IPS DF 19.7 (cell line): ENCODE results near the gene TCF4.

Experiments used
- DNase-seq: peaks from one replicate; pipeline ENCODE4 v3.0.0-alpha.2; 2013; ENCODE audit warnings: low read depth, low spot score

Gene TCF4

DNA sequence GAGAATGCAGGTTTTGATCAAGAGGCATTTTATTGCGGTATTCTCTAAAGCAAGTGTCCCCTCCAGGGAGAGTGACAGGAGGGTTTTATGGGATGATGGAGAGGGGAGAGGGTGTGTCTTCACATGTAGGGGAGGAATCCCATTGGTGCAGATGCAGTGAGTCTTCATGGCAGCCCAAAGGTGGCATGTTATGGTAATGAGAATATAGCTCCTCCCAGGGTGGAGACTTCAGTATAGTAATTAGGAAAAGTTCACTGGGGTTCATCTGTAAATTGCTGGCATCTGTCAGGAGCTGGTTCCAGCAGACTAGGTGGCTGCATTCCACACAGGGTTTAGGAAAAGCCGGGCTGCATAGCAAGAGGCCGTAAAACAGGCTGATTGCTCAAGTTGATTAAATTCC is 398.0 kb downstream of the TCF4 start:
- DNase-seq: peak; percentile 61

GRCh38 chr18:55186588-55186987 is 401.4 kb downstream of the TCF4 start:
- no peak for DNase-seq

DNA sequence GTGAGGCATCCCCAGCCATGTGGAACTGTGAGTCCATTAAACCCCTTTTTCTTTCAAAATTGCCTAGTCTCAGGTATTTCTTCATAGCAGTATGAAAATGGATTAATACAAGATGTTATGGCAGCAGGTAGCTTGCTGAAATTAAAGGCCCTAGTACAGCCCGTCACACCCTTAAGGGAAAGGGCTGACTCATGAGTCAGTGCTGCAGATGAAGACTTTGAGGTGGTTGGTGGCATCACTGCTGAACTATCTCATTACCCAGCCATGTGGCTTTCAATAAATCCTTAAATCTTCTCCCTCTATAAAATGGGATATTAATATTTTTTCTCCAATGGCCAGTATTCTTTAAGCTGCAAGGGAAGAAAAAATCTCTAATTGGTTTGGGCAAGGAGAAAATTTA is 402.6 kb downstream of the TCF4 start:
- DNase-seq: no peak

DNA sequence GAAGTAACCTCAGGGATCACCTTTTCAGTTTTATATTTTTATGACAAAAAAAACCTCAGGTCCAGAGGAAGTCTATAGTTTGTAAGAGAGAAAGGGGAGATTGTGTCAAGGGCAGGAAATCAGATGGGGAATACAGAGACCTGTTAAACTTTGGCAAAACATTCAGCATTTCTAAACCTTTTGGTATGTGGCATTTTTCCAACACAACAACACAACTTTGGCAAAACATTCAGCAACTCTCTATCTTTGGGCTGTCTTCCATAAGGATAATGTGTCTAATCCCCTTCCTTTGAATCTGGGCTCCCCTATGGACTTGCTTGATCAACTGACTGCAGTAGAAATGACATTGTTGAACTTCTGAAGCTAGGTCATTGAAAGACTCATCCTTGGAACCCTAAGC is 408.2 kb downstream of the TCF4 start:
- no peak for DNase-seq

GRCh38 chr18:55179425-55179824 is 408.6 kb downstream of the TCF4 start:
- no peak for DNase-seq

DNA sequence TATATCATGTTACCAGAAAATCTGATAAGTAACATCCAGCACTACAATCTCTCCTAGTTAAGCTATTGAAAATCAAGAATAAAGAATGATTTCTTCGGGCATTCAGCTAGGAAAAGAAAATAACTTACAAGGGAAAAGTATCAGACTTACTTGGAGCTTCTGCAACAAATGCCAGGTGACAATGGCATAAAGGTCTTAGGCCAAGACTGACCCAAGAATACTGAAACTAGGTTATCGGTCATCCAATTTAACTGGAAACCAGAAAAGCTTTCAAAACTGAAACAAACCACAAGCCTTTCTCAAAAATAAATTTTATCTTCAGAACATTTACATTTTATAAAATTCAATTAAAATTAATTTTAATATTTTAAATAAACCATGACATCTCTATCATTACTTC is 414.7 kb downstream of the TCF4 start:
- no peak for DNase-seq
